H1 (cell line): Measurements from ENCODE around the gene CCDC120. TPM values are rescaled to one million over a fixed set of nuclear protein-coding genes. Genes with fewer than 3 reads are reported as not detected.

Source experiments
- BCL11A ChIP-seq, 2 experiments: IDR thresholded peaks; one replicate each; pipeline ENCODE4 v1.6.1; 2011; ENCODE audit warnings: low read depth in 2 of 2, low read length in 2 of 2, mild to moderate bottlenecking in 2 of 2
- CEBPB ChIP-seq: IDR thresholded peaks from 2 replicates; pipeline ENCODE4 v1.6.1; 2012; ENCODE audit warnings: low read depth, low read length
- CHD1 ChIP-seq: IDR thresholded peaks from 2 replicates; pipeline ENCODE4 v1.6.1; 2012; ENCODE audit warnings: low read depth, low read length, improper control_type of control experiment
- CHD2 ChIP-seq: IDR thresholded peaks from 2 replicates; pipeline ENCODE4 v1.6.1; 2012; ENCODE audit warnings: low read length, improper control_type of control experiment
- GABPA ChIP-seq: IDR thresholded peaks from 2 replicates; pipeline ENCODE4 v1.6.1; 2011; ENCODE audit warnings: mild to moderate bottlenecking, low read length, moderate library complexity, borderline replicate concordance; ENCODE audit not compliant: insufficient read depth
- KDM1A ChIP-seq: fragments of 200-600, 300-600 bp; sonication (generic); IDR thresholded peaks from 2 replicates; pipeline ENCODE4 v1.7.1; 2016; ENCODE audit warnings: mild to moderate bottlenecking, low read length, borderline replicate concordance
- MAX ChIP-seq: IDR thresholded peaks from 2 replicates; pipeline ENCODE4 v1.6.1; 2012; ENCODE audit warnings: inconsistent platforms
- NRF1 ChIP-seq: IDR thresholded peaks from 2 replicates; pipeline ENCODE4 v1.6.1; 2011; ENCODE audit warnings: mild to moderate bottlenecking, low read depth, low read length, improper control_type of control experiment
- POLR2A ChIP-seq, 2 experiments: IDR thresholded peaks; 1 replicate in 1 of 2; 2 replicates in 1 of 2; pipeline ENCODE4 v1.6.1; 2011; ENCODE audit warnings: low read depth in 2 of 2, low read length in 2 of 2, mild to moderate bottlenecking in 2 of 2; ENCODE audit errors: control extremely low read depth in 1 of 2
- POLR2AphosphoS5 ChIP-seq: IDR thresholded peaks from 2 replicates; pipeline ENCODE4 v1.6.1; 2011; ENCODE audit warnings: low read depth, low read length
- POU5F1 ChIP-seq: IDR thresholded peaks from 2 replicates; pipeline ENCODE4 v1.6.1; 2011; ENCODE audit warnings: low read depth, mild to moderate bottlenecking, low read length, moderate library complexity
- RAD21 ChIP-seq, 2 experiments: IDR thresholded peaks in 1 of 2; conservative IDR thresholded peaks in 1 of 2; 2 replicates each; pipeline ENCODE4 v1.6.1; 2011; ENCODE audit warnings: low read depth in 2 of 2, low read length in 2 of 2, improper control_type of control experiment in 1 of 2, inconsistent platforms in 1 of 2, mild to moderate bottlenecking in 1 of 2, moderate library complexity in 1 of 2
- RBBP5 ChIP-seq: IDR thresholded peaks from 2 replicates; pipeline ENCODE4 v1.7.1; 2012; ENCODE audit warnings: low read depth, mild to moderate bottlenecking, inconsistent platforms, low read length, moderate library complexity, borderline replicate concordance
- RXRA ChIP-seq: IDR thresholded peaks from 2 replicates; pipeline ENCODE4 v1.6.1; 2011; ENCODE audit warnings: low read depth, mild to moderate bottlenecking, low read length, moderate library complexity; ENCODE audit not compliant: insufficient read depth
- SIN3A ChIP-seq, 2 experiments: IDR thresholded peaks in 1 of 2; conservative IDR thresholded peaks in 1 of 2; 2 replicates each; pipeline ENCODE4 v1.6.1; 2011 to 2012; ENCODE audit warnings: low read length in 2 of 2, improper control_type of control experiment in 1 of 2, low read depth in 1 of 2, mild to moderate bottlenecking in 1 of 2
- SP1 ChIP-seq: IDR thresholded peaks from 2 replicates; pipeline ENCODE4 v1.6.1; 2011; ENCODE audit warnings: low read depth, low read length
- TAF1 ChIP-seq: IDR thresholded peaks from 2 replicates; pipeline ENCODE4 v1.6.1; 2011; ENCODE audit warnings: mild to moderate bottlenecking, low read depth, low read length
- TCF12 ChIP-seq: IDR thresholded peaks from 2 replicates; pipeline ENCODE4 v1.6.1; 2011; ENCODE audit warnings: low read depth, mild to moderate bottlenecking, low read length
- polyA plus RNA-seq, 7 experiments: library from polyadenylated mRNA; depleted of rRNA in 3 of 7; stranded (reverse) in 5 of 7; unstranded in 2 of 7; fragments of >200 nt in 5 of 7; fragments of 200-250 nt in 2 of 7; gene quantifications; 1 replicate in 5 of 7; 2 replicates in 1 of 7; 4 replicates in 1 of 7; pipeline versions ENCODE4 v1.2.1 to v1.2.3, GENCODE V29; 2011 to 2013; ENCODE audit warnings: missing spikeins in 2 of 7, mixed read lengths in 2 of 7
- total RNA-seq: library from RNA; stranded (reverse); fragmentation: NEBNext Ultra II Directional; extraction: Animal tissue kit (Norgen Biotek cat#: 25700); gene quantifications from 2 replicates; pipeline ENCODE4 v1.2.1, GENCODE V29; 2021

The CCDC120 gene
- total and polyA plus RNA-seq, 2 of the 8 experiments (the other 6 are each of a cell fraction or from before 2014, with no cell fraction given) = 4.9 to 11.9 TPM

- TF ChIP-seq TCF12 (no peak), RXRA (no peak), CHD2 (peak; percentile 61), RAD21 (IDR thresholded peaks at IDR 0.05 in 1 of 2, conservative IDR thresholded peaks at IDR 0.05 in 1 of 2; ENCODE audit: low read depth in 2 of 2, low read length in 2 of 2) (no peak), CHD1 (no peak), SIN3A (conservative IDR thresholded peaks at IDR 0.05 in 1 of 2, IDR thresholded peaks at IDR 0.05 in 1 of 2; ENCODE audit: low read depth in 1 of 2, low read length in 2 of 2) (no peak), TAF1 (peak; percentile 50; the same call in 1 of the 2 replicates), BCL11A (IDR thresholded peaks at IDR 0.05; ENCODE audit: low read depth in 2 of 2, low read length in 2 of 2) (no peak), NRF1 (peak; percentile 78), POLR2A (IDR thresholded peaks at IDR 0.05; ENCODE audit: control extremely low read depth in 1 of 2, low read depth in 2 of 2, low read length in 2 of 2) (no peak), SP1 (peak; percentile 92), KDM1A (no peak), CEBPB (no peak), POLR2AphosphoS5 (0 out of 2 replicates have a peak, but pooled peaks have one; percentile 31), GABPA (no peak), MAX (0 out of 2 replicates have a peak, but pooled peaks have one; percentile 3), RBBP5 (peak; percentile 83; the same call in 1 of the 2 replicates), POU5F1 (no peak)
These were observed 42.2 kb downstream of the CCDC120 start (continued) for GRCh38 chrX:49100704-49101628.
